C4-2B (cell line): ENCODE results near the gene MLC1.

Experiments used
- H3K27ac ChIP-seq: fragments of 450-650 bp; 2 replicates; pipeline ENCODE4 v1.5.1; 2017
- ZFX ChIP-seq: fragments of 450-650 bp; IDR thresholded peaks from 2 replicates; pipeline ENCODE4 v1.6.1; 2017
- TF ChIP-seq, protein P1 (sequence below): fragments of 450-650 bp; conservative IDR thresholded peaks from 2 replicates; pipeline ENCODE4 v1.5.1; 2017; ENCODE audit warnings: mild to moderate bottlenecking

The MLC1 gene

DNA sequence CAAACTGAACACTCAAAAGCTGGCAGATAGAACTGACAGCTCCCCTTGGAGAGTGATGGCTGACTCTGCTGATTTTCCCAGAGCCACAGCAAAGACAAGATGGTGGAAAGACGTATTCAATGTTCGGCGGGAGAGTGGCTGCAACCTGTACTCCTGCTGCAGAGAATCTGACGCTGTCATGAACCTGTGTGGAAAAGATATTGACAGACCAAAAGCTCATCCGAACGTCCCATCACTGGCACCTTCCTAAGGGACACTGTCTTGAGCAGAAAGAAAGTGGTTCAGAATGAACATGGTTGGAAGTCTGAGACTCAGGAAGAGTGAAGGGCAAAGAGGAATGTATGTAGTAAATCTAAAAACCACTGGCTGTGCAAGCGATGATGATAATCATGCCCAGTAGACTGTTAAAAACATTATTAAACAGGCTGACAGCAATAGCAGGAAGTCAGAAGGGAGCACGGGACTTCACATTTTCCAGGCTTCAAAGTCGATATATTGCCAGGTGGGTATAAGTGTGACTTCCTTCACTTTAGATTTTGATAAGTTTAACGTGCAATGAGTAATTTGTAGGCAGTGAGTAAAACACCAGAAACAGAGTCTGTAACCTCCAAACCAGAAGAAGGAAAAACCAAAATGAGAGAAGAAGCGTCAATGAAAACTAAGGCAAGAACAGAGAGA is 66.5 kb downstream of the MLC1 start:
- TF ChIP-seq, protein P1, sequence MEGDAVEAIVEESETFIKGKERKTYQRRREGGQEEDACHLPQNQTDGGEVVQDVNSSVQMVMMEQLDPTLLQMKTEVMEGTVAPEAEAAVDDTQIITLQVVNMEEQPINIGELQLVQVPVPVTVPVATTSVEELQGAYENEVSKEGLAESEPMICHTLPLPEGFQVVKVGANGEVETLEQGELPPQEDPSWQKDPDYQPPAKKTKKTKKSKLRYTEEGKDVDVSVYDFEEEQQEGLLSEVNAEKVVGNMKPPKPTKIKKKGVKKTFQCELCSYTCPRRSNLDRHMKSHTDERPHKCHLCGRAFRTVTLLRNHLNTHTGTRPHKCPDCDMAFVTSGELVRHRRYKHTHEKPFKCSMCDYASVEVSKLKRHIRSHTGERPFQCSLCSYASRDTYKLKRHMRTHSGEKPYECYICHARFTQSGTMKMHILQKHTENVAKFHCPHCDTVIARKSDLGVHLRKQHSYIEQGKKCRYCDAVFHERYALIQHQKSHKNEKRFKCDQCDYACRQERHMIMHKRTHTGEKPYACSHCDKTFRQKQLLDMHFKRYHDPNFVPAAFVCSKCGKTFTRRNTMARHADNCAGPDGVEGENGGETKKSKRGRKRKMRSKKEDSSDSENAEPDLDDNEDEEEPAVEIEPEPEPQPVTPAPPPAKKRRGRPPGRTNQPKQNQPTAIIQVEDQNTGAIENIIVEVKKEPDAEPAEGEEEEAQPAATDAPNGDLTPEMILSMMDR, result no peak
- no peak overlapping the region for H3K27ac ChIP-seq

DNA sequence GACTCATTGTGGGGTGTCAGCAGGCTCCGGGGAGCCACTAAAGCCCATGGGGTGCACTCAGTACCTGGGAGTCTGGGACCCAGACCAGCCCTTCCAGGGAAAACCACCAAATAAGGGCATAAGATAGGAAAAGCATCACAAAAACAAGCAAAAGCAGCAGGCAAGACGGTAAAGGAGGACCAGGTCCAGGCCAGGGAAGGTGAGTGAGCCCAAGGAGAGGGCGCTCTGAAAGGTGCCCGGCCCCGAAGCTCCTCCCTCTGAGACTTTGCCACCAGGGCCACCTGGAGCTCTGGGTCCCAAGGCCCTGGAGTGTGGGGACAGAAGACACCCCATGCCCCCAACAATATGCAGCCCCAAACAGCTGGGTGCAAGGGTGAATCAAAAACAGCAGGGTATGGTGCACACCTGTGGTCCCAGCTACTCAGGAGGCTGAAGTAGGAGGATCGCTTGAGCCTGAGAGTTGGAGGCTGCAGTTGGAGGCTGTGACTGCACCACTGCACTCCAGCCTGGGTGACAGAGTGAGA is 67.5 kb downstream of the MLC1 start:
- no peak for TF ChIP-seq ZFX
- TF ChIP-seq, protein P1, result no peak
- H3K27ac ChIP-seq, result no peak overlapping the region

DNA sequence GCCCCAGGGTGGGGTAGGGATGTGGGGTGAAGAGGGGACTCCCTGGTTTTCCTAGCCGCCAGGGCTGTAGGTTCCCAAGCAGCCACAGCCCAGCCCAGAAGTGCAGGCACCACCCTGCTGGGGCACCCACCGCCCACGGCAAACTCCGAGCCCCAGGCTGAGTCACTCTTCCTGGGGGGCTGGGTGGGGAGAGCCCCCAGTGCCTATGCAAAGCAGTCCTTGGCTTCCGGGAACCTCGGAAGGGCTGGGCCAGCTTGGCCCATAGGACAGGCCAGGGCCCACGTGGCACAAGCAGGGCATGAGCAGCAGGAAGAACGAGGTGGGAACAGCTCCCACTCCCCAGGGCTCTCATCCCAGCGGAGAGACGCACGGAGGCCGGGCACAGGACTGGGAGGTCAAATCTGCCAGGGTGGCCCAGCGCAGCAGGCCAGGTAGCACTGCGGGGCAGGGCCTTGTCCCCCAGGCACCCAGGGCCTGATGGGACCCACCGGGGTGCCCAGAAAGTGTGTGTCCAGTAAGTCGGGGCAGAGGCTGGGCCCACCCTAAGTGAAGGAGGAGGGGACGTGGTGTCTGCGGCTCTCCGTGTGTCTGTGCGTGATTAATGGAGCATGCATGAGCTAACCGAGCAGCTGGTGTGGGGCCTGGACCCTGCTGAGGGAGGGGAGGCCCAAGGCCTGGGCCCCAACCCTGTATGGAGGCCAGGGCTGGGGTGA is 68.1 kb downstream of the MLC1 start:
- H3K27ac ChIP-seq, result no peak overlapping the region
- TF ChIP-seq ZFX, result no peak
- TF ChIP-seq, protein P1, result no peak

DNA sequence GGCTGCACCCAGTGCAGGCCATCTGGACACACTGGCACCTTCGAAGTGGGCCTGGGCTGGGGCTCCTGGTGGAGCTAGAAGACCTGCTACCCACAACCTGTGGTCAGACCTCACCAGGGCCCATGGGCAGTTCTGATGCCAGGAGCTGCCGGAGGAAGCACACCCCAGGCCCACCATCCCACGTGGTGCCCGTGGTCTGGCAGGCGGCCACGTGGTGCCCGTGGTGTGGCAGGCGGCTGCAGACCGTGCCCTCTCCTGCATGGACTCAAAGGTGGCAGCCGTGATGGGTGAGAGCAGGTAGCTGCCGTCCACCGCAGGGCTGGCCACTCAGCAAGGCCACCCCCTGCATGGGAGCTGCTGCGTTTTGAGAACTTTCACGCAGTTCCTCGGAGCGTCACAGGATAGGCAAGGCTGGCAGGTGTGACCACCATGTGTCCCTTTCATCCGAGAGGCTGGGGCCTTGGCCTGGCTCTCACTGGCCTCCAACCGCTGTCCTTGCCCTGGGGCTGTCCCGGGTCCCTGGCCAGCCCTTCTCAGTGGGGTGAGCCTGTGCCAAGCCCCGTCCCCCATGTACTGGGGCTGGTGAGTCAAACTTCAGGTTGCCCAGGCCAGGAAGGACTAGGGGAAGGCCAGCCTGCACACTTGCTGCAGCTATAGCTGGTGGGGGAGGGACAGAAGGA is 68.8 kb downstream of the MLC1 start:
- no peak for TF ChIP-seq ZFX
- TF ChIP-seq, protein P1, result no peak
- no peak overlapping the region for H3K27ac ChIP-seq

DNA sequence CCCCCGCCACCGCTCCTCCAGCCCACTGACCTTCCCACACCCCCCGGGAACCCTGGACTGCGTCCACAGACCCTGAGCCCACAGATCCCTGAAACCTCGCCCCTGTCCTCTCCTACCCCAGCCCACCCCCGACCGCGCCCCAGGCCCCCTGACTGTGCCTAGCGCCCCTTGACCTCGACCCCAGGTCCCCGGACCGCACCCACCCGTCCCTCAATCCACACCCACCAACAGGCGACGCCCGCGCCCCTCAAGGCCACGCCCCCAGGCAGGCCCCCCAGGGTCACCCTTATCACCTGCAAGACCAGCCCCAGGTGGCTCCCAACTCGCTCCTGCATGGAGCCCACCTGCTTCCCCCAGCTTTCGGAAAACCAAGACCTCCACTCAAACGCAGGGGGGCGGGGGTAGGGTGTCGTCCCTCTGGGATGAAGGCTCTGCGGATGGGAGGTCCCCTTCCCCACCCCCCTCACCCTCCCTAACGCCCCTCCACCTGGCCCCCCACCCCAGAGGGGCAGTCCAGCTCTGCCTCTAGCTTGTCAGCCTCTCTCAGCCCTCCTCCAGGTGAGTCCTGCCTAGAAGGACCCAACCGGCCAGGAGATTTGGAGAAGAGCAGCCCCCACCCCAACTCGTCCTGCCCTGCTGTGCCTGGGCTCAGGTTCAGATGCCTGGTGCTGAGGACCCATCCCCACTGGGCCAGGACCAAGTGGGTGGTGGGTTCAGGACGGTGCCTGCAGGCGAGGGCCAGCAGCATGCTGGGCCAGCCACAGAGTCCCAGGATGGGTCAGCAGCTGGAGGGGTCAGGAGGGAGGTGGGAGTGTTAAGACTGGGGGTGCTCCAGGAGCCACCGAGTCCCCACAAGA is 69.5 kb downstream of the MLC1 start:
- TF ChIP-seq ZFX, result no peak
- no peak overlapping the region for H3K27ac ChIP-seq

DNA sequence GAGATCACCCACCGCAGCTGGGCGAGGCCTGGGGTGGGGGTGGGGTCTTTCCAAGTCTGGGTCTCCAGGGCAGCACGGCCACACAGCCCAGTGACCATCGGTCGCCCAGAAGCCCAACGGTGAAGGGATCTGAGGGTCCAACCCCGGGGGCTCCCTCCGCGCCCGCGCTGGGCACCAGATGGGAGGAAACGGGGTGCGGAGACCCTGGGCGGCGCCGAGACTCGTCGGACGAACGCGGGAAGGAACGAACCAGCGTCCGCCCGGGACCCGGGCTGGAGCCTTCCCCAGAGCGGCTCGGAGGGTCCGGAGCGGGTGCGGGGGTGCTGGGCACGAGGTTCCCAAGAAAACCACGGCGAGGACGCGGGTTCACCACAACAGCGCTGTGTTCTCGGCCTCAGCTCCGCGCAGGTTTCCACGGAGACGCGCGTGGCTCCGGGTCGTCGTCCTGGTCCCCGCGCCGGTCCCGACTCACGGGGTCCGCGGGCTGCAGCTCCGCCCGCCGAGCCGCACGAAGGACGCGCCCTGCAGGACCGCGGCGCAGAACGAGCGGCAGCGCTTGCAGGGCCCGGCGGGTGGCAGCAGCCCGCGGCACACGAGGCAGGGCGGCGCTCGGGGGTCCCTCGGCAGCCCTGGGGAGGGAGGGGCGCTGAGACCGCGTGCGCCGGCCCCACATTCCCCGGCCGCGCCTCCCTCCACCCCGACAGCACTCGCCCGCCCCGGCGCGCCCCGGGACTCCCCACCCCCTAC is 70.4 kb downstream of the MLC1 start:
- no peak overlapping the region for H3K27ac ChIP-seq
- TF ChIP-seq, protein P1, result no peak

DNA sequence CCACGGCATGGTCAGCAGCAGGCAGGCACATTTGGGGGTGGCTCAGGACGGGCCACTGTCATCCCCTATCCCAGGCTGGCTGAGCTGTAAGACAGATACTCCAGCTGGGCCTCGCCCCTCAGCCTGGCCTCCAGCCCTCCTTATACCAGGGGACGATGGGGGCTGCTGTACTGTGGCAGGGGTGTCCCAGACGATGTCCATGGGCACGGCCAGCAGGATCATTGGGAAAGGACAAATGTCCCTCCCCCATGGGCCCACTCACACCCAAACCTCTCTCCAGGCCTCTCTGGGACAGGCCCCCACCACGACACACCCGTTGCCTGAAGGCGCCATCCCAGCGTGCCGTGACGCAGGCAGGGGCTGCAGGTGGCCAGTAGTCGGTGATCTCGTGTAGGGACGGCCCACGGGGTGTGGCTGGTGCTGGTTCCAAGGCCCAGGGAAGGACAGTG is 71.1 kb downstream of the MLC1 start:
- TF ChIP-seq ZFX, result no peak
- TF ChIP-seq, protein P1, result no peak
- no peak overlapping the region for H3K27ac ChIP-seq
